Renal pelvis (tissue), 4 donors: ENCODE data around the gene COL10A1. TPM values are rescaled to one million over a fixed set of nuclear protein-coding genes. Genes with fewer than 3 reads are reported as not detected.
"Not testable (repeated sequence)": the region's sequence is repeated elsewhere in the genome, so short reads cannot be mapped to it uniquely, and the experiment has no call there.

Experiments
- DNase-seq: peaks from one replicate; pipeline ENCODE4 v3.0.0-alpha.2; 2013
- polyA plus RNA-seq, 3 donors: library from polyadenylated mRNA; unstranded; fragments of 120-200 nt; gene quantifications; one replicate each; pipeline ENCODE4 v1.2.1, GENCODE V29; 2013; ENCODE audit not compliant: insufficient read length in 3 of 3

COL10A1 gene
- polyA plus RNA-seq, 3 donors: 0.21 to 0.65 (median 0.46) TPM

DNA sequence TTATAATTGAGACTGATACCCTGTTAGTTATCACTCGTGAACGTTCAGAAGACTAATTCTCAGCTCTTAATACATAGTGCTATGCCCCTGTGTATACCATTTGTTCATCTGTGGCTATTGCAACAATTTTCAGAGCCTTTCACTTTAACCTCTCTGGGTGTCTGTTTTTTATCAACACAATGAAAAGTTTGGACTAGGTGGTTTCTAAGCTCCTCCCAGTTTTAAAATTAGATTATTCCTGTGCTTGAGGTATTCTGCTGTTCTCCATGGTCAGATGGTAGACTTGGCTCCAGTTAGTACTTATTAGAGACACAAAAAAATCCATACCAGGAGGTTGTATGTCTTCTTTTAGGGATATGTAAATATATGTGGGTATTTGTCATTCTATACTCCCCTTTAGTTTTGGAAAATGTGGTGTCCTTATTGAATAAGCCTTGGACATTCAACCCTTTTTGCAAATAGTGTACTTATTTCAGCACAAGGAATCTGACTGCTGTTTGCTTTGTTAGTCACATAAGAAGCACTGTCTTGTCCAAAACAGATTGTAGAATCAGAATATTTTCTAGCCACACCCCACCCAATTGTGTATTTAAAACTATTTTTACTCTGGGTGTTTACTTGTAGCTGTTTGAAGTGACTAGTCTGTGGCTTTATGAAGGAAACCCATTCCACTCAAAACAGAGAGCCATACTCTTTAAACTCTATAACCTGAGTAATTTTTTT, 2.0 kb upstream of the COL10A1 start:
- DNase-seq: no peak

DNA sequence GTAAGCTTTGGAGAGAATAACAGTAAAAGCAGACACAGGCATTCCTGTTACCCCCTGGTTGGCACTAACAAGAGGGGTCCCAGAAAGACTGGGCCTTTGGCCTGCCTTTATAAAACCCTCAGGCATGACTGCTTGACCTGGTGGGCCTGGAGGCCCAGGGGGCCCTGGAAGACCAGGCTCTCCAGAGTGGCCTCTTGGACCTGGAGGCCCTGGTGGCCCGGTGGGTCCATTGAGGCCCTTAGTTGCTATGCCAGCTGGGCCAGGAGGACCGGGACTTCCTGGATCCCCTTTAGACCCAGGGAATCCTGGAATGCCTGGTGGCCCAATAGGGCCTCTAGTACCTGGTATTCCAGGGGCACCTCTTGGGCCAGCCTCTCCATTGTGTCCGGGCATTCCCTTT, 5.5 kb downstream of the COL10A1 start:
- no peak for DNase-seq

DNA sequence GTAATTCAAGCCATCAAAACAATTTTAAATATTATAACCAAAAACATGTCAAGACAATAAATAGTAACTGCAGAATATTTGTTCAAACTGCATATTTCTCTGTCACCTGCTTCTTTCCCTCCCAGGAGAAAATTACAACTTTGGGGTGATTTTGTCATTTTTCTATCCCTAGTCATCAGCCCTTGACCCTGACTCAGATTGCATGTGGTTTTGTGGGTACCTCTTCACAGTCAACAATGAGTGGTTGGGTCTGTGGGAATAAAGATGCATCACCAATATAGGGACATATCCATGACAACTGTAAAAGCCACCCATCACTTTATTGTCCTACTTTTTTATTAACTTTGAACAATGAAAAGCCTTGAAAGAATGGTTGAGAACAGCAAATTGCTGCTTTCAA, 7.3 kb downstream of the COL10A1 start:
- no peak for DNase-seq

DNA sequence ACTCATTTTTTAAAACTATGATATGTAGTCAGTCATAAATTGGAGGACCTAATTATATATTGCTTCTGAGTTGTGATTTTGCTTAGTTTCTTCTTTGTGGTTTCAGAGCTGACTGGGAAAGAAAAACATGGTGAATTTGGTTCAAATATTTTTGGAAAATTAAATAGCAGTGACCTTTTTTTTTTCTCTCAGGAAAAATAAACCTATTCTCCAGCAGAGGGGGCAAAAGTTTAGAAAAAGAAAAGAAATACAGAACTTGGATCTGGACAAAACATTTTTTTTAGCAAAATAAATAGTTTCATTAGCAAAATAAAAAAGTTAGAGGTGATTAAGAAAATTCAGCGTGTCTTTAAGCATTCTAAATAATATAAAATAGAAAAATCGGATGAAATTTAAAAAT, 10.2 kb downstream of the COL10A1 start:
- DNase-seq: no peak

DNA sequence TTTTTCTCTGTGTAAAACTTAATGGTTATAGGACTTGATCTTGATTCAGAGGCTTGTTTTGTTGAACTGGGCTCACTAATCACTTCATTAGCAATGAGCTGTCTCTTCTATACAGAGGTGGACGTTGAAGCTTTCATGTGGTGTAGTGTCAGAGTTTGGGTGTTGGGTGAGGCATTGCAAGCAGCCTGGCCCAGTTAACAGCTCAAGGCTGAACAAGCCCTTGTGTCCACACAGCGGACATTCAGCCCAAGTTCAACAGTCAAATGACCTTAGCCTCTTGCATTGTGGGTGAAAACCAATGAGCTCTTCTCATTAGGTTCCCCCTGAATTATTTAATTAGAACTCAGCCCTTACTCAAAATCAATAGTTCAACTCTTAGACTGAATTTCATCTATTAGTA, 12.5 kb downstream of the COL10A1 start:
- no peak for DNase-seq

DNA sequence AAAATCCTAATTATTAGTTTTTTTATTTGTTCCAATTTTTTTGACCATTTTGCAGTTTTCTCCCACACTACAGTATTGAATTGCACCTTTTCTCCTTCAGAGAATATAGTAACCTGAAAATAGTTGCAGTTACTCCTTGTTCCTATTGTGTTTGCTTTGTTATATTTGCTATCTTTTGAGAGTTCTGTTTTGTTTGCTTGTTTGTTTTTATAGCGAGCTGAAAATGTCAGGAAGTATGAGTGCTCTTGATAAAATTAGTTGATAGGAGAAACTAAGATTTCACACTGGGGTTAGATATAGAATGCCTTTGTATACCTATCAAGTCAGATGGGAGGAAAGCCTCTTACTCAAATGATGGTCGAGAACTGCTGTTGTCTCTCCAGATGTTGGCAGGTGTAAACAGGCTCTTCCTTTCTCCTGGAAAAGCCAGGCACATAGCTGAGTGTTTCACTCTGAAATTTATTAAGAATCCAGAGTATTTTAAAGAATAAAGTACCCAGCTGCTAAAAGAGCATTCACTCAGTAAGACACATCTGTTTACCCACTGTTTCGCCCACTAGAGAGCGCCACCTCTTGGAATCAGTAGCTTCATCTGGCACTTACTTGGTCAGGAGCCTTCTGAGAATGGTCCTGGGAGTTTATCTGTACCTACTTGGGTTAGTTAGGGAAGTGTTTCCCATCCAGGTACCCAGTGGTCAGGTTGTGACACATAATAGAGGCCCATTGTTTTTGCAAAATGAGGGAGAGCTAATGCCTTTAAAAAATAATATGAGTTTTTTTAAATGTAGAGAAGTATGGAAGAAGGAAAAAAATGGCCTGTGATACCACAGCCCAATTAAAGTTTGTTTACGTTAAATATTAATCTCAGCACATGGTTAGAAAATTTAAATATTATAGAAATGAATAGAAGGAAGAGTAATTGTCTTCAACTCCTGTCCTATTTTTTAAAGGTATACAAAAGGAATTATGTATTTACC, 14.1 kb downstream of the COL10A1 start:
- no peak for DNase-seq

DNA sequence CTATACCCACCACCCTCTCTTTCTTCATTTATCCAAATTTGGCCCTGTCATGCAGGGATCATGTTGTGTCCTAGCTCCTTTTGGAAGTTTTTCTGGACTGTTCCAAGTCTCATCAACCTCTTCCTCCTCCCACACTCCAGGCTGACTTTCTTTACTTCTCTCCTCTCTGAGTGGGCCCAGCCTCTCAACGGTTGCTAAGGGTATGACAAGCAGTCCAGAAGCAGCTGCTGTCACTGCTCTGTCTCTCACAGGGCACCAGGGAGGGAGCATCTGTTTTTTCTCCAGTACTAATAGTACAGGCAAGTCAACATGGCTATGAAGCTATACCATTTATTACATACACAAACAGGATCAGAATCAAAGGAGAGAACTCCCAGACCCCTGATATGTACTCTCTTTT, 17.1 kb downstream of the COL10A1 start:
- no peak for DNase-seq

DNA sequence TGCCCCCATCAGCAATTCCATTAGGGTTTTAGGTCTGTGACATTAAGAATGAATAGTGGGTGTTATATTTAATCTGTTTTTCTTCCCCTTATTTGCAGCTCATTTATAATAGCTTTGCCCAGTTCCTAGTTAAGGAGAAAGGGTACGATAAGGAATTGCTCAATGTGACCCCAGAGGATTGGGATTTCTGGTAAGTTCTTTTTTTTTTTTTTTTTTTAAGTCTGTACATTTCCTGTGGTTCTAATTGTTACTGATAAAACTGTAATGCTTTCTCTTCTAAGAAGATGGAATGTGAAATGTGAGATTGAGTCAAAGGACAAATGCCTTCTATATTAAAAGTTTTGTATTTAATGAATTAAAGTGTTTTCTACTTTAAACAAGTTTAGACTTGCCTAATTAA, 19.8 kb downstream of the COL10A1 start:
- DNase-seq: no peak

DNA sequence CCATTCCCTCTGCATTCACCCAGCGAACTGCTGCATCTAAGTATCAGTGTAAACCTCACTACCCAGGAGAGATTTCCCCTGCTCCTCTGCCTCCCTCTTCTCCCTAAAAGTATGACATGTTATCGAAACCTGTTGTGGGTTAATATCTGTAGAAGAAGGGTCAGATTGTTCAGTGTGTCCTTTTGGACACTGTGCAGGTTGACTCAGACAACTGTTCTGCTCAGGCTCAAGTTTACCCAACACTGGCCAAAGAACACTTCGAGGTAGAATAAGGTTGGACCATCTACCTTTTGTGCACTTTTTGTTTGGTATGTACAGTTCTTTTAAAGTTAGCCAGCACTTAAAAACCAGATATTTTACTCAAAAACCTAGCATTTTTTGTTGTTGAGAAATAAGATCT, 20.7 kb downstream of the COL10A1 start:
- DNase-seq: no peak

DNA sequence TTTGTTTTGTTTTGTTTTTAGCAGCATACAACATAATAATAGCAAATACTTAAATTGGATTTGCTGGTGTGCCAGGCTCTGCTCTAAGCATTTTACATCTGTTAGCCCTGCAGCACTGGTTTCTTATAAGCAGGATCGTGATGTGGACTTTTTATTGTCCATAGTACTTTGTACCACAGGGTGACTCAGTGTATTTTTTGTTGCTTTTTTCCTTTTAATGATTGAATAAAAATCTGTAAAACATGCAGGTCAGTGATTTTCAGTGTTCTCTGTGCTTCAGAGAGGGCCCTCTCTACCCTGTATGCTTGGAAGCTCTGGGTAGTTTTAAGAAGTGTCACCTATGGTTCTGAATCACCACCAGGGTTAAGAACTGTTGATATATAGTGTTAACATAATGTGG, 21.3 kb downstream of the COL10A1 start:
- DNase-seq: no peak

DNA sequence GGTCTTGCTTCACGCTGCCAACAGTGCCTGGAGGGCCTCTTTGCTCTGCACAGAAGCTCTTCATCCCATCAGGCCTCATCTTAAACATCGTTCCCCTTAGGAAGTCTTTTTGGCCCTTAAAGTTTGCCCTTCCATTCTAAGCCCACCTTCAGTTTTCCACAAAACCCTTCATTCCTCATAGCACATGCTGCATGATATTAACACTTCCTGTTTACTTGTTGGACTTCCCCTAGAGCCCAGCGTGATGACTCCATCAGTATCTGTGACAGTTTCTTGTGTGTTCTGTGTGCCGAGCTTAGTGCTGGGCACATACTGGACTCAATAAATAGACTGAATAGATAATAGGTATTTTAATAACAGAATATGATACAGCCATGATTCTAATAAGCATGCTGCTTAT, 23.1 kb downstream of the COL10A1 start:
- DNase-seq: no peak

DNA sequence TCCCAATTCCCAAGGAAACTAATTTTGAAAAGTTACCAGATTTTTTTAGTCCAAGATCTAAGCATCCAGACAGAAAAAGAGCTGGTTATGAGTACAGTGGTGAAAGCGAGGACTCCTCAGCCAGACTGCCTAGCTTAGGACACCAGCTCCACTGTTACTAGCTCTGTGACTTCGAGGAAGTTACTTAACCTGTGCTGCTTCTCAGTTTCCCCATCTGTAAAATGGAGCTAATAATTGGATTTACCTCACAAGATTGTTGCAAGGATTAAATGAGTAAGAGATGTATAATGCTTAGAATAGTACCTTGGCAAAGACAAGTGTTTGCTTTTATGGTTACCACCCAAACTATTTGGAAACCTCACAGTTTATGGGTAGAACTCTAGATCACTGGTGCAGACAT, 24.1 kb downstream of the COL10A1 start:
- DNase-seq: no peak

DNA sequence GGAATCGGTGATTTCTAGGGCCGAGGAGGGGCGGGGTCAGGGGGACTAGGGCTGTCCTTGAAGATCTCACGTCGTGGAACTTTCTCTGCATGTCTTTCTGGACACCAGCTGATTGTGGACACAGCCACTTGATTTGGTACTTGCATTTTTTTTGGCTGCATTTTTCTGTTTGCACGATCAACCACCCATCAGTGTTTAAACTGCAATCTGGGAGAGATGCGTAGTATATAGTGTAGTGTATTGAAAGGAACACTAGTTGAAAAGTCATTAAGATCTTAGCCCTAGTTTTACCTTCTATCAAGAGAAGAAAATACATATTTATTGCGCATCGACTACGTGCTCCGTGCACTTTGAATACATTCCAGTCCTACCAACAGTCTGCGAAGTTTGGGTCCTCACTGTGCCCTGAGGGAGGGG, 24.6 kb downstream of the COL10A1 start:
- peak; percentile 5 for DNase-seq

DNA sequence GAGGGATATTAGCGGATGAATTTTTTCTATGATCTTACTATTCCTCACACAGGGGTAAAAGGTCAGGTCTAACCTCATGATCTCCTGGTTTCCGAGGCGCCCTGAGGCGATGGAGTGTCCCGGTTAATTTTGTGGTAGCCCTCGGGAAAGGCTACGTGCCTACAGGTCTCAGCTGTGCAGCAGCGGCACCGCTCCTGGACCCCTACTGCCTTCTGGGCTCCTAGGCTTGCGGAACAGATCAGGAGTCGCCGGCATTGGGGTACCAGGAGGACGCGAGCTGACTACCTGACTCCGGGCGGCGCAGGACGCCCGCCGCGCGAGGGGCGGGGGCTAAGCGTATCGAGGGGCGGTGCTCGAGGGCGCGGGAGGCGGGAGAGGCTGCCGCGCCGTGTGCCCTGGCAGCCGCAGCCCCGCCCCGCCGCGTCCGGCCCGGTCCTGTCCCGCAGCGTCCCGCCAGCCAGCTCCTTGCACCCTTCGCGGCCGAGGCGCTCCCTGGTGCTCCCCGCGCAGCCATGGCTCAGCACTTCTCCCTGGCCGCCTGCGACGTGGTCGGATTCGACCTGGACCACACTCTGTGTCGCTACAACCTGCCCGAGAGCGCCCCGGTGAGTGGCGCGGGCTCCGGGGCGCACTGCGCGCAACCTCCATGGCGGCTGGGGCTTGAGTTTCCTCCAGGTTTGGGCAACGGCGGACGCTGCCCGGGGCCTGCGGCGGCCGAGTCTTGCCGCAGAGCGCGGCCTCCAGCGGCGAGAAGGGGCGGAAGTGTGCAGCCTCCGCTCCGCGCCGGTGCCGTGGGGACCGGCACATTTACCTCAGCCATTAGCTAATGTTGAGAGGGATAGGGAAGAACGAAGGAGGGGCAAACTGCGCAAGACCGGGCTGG, 25.3 kb downstream of the COL10A1 start, which contains the start of gene NT5DC1:
Gene NT5DC1, plus strand, starts transcription at position 435 of the 883 bp plus-strand sequence. Its CDS starts 78 bp downstream, at position 513.
- peak; percentile 78 for DNase-seq

DNA sequence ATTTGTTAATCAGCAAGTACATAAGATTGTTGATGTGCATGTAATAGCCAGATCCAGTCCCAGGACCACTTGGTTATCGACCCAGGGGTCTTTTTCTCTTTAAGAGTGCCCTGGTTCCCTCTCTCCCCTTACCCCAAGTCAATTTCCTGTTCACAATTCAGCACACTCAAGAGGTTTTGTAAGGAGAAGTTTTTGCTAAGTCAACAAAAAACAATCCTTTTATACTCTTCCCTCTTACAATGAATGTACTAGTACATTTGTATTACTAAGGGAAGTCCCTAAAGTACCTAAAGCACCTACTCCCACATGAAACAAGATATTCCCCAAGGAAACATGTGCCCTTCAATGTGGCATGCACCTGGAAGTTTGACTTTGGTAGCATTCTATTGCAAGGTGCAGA, 26.9 kb downstream of the COL10A1 start:
- DNase-seq: no peak

DNA sequence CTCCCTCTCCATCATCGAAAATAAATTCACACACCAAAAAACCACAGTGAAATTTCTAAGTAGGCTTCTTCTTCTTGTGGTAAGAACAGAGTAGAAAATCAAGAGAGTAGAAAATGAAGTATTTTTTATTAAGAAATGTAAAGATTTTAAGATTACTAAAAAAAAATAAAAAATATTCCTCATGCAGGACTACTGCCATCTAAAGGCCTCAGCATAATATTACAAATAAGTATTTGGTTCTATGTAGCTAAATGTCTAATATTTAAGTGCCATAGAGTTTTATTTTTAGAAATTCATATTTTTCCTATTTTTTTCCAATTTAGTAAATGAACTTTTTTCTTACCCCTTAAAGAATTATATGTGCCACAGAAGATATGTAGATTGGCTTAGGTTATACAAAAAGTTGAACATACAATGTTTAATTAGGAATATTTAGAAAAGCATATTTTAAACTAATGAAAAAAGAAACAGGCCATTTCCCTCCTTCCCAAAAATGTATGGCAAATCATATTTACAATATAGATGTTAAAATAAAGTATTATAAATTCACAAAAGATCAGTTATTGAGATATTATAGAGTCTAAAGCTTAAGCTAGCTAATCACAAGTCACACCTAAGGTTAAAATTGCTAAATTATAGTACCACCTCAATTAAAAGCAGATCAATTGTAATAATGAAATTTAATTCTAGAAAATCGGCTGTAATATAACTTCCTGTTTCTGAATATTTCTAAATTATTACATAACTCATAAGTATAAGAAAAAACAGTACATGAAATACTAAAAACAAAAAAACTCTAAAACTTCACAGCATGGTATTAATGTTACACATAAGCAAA, 28.7 kb downstream of the COL10A1 start:
- DNase-seq: no peak

DNA sequence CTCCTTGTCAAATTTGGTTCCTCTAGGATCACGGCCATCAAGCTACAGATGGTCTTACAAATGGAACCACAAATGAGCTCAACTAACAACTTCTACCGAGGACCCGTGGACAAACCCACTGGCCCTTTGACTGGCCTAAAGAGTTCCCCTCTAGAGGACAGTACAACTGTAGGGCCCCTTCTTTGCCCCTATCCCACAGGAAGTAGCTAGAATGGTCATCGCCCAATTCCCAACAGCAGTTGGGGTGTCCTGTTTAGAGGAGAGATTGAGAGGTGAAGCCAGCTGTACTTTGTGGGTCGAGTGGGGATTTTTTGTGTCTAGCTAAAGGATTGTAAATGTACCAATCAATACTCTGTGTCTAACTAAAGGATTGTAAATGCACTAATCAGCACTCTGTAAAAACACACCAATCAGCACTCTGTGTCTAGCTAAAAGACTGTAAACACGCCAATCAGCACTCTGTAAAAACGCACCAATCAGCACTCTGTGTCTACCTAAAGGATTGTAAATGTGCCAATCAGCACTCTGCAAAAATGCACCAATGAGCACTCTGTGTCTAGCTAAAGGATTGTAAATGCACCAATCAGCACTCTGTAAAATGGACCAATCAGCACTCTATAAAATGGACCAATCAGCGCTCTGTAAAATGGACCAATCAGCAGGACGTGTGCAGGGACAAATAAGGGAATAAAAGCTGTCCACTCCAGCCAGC, 29.7 kb downstream of the COL10A1 start:
- not testable (repeated sequence) for DNase-seq

DNA sequence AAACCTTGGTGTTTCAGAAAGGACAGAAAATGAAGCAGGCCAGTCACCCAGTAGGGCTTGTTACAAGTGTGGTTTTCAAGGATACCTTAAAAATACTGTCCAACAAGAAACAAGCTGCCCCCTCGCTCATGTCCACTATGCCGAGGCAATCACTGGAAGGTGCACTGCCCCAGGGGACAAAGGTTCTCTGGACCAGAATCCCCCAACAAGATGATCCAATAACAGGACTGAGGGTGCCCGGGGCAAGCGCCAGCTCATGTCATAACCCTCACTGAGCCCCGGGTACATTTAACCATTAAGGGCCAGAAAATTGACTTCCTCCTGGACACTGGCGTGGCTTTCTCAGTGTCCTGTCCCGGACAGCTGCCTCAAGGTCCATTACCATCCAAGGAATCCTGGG, 31.9 kb downstream of the COL10A1 start:
- DNase-seq: no peak

DNA sequence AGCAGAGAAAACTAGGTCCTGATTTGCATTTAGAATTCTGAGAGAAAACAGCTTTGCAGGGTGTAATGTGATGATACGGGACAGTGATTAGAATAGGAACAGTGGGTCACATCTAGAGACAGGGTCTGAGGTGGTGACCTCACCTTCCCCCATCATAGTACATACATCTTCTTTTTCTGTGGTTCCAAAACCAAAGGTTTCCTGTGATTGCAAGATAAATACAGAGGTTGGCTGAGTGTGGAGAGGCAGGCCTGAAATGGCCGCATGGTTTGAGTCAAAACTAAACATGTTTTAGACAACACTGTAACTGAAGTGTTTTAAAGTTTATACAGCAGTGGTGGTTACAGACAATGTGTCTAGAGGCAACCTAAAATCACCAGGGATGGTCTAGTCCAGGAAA, 35.7 kb downstream of the COL10A1 start:
- no peak for DNase-seq

DNA sequence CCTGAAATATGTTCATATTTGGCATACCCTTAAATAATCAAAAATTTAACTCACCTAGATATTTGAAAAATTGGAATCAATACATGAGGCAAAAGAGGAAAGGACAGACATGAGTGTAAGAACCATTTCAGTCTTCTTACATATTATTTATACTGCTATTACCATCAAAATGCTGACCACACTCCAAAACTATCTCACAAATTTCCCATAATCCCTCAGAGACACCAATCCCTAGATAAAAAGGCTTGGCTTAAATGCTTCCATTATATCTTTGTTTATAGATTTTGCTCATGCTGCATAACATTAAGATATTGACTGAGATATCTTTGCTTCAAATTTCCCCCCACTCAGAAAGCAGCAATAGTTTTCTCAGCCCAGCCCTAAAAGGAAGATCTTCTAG, 37.0 kb downstream of the COL10A1 start:
- DNase-seq: no peak
